Activated CD4-positive, alpha-beta T cell treated with anti-CD3 and anti-CD28 coated beads for 1 hour (primary cell): ENCODE data around the gene TPCN1.
A peak's percentile ranks its signal among the peaks of the same experiment; 100 is the strongest.

Experiments
- DNase-seq: peaks from one replicate; pipeline ENCODE4 v3.0.0-alpha.2; 2020

Gene TPCN1

DNA sequence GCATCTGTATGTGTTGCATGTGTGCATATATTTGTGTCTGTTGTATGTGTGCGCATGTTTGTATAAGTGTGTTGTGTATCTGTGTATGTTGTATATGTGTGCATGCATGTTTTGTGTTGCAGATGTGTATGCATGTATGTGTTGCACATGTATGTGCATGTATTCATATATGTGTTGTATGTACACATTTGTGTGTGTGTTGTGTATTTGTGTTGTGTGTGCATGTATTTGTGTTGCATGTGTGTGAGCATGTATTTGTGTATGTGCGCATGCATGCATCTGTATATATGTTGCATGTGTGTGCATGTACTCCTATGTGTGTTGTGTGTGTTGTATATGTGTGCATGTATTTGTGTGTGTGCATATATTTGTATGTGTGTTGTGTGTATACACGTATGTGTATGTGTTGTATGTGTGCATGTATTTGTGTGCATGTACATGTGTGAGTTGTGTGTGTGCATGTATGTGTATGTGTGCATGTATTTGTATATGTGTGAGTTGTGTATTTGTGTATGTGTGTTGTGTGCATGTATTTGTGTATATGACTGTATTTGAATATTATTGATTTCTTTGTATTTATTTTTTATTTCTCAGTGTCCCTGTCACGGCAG is 96.9 kb downstream of the TPCN1 start:
- DNase-seq, result no peak

DNA sequence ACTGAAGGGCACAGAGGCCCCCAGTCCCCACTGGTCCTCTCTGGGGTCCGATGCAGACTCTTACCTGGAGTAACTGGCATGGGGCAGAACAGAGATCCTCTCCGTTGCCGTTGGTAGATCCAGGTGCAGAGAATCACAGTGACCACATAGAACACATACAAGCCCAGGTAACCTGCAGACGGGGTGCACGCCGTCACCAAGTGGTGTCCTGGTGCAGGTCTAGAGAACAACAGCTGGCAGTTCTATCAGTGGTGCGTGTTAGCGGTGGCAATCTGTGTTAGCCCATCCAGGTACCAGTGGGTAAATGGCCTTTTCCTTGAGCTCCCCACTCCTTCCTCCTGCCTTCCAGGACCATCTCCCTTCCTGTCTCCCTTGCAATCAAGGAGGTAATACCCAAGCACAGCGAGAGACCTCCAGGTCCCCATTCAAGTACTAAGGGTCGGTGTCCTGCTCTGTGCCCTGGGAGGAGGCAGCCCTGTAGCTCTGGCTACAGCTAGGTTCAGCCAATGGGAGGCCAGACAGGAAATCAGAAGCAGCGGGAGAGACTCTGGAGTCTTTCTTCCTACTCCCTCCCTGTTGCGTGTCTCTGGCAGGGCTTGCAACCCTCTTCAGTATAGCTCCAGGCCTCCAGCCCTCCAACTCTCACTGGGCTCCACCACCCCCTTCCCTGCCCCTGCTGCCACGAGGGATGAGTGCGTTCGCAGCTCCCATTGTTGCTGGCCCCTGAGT is 97.8 kb downstream of the TPCN1 start:
- no peak for DNase-seq

DNA sequence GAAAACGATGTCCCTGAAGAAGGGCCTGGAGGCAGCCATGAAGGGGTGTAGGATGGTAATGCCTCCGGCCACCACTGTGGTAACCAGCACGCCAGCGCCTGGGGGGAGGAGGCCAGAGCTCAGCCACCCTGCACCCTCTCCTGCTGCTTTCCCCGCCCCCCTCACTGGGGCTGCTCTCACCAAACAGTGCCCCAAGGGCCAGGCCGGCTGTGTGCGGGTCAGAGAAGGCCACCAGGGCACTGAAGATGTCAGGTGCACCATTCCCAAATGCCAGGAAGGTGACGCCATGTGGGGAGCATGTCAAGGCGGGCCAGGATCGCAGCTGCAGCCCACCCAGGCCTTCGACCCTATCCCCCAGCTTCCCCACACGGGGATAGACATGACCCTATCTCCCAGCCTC is 99.1 kb downstream of the TPCN1 start:
- DNase-seq, result no peak

DNA sequence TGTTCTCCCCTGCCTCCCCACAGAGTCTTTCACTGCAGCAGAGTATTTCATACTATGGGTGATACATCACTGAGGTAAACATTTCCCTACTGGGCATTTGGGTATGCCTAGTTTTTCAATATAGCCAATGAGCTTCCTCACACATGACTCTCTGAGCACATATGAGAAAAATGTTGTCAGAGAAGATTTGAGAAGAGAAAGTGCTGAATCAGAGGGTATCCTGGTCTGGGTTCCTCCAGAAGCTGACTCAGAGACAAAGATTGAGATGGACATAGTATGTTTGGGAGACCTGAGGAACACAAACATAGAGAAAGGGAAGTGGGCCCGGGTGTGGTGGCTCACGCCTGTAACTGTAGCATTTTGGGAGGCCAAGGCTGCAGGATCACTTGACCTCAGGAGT is 101.1 kb downstream of the TPCN1 start:
- no peak for DNase-seq

DNA sequence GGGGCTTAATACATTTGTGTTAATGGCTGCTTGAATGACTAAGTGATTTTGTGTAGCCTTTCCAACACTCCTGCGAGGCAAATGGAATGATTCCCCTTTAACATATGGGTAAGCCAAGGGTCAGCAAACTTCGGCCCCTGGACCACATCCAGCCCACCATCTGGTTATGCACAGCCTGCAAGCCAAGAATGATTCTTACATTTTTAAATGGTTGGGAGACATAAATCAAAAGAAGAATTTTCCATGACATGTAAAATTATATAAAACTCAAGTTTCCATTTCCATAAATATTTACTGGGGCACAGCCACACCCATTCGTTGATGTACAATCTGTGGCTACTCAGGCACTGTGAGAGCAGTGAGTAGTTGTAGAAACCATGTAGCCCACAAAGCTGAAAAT is 104.7 kb downstream of the TPCN1 start:
- DNase-seq, result no peak

DNA sequence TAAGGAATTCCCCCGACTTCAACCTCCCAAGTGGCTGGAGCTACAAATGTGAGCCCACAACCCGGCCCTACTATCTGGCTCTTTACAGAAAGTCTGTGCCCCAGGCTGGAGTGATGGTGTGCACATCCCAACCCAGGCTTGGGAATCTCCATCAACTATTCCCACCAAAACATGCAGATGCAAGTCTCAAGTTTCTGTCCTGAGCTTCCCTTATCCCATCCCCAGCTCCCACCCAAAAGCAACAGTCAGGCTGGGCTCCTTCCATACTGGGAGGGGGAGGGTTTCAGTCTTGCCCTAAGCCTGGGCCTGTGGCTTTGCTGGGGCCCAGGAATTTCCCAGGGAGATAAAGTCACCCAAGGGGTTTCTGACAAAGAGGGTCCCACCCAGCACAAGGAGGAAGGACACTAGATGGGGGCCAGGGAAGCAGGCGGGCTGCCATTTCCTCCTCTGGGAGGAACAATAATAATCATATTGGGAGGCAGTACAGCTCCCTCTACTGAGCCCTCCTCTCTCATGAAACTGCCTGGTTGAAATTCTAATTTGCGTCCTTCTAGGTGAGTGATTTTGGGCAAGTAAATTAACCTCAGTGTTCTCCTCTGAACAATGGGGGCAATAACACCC is 105.6 kb downstream of the TPCN1 start:
- no peak for DNase-seq

DNA sequence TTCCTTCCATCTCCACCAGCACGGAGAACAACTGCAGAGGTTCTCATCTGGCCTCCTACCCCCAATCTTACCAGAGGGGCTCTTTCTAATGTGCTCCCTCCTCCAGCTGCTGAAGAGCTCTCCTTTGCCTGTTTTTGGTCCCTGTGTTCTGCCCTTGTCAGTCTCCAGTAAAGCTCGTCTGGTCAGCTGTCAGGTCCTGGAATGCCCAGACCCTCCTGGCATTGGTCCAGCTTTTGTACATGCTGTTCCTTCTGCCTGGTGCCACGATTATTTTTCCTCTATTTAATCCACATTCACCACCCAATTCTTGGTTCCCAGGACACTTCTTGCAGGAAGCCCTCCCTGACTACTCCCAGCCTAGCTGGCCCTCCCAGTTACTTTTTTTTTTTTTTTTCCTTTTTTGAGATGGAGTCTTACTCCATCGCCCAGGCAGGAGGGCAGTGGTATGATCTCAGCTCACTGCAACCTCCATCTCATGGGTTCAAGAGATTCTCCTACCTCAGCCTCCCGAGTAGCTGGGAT is 107.2 kb downstream of the TPCN1 start:
- no peak for DNase-seq

DNA sequence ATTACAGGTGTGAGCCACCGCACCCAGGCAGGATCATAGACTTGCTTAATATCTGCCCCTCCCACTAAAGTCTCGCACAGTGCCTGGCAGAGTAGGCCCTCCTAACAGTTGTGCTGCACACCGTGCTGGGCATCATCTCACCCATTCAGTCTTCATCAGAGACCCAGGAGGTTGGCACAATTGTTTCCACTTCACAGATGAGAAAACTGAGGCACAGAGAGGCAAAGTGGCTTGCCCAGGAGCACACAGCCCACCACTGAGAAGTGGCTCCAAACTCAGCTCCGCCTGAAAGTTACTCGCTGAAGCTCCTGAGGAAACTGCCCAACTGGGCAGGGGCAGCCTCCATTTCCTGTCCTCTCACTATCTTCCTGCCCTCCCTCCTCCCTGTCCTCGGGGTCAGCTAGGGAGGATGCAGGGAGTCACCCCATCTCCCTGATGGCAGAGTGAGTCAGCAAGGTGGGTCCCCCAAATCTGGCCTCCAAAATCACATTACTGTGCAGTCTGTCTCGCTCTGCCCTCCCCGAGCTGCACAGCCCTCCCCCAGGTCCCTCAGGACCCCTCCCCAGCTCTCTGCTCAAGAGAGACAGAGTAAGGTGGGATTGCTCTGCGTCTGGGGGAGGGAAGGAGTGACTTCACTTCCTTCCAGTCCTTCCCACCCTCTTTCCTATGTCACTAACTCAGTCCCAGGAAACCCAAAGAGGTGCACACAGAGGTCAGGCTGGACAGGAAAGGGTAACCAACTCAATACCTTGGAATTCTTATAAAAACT is 107.9 kb downstream of the TPCN1 start:
- DNase-seq, result no peak

DNA sequence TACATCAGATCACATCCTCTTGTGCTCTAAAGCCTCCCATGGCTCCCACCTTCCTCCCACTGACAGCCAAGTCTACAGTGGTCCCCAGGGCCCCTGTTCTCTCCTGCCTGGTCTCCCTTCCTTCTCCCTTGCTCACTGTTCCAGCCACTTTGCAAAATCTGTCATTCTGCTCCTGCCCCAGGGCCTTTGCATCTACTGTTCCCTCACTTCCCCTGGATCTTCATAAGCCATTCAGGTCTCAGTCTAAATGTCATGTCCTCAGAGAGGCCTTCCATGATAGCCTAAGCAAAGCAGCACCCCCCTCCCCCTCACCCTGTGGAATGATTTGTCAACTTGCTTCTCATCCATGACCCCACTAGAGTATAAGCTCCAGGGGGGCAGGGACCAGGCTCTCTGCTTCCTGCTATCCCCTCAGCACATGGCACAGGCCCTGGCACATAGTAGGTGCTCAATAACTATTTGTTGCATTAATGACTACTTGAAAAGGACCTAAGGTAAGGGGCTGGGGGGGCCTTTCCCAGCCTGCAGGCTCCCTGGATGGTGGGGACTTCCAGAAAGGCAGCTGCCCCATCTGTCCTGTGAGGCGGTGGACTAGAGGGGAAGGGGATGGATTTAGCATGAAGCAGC is 108.6 kb downstream of the TPCN1 start:
- no peak for DNase-seq

DNA sequence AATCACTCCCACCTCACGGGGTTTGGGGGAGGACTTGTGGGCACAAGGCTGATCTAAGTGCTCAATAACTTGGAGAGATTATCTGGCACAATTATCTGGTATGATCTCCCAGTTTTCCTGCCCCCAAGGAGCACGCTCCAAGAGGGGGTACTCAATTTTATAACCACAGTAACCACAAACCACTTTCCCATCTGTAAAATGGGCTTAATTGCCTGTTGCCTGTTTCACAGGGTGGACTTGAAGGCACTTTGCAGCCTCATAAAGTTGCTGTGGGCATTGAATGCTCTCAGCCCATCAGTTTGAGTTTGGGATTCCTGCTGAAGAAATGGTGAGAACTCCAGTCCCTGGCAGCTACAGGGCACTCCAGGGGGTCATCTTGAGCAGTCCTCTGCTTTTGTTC is 109.2 kb downstream of the TPCN1 start:
- no peak for DNase-seq

DNA sequence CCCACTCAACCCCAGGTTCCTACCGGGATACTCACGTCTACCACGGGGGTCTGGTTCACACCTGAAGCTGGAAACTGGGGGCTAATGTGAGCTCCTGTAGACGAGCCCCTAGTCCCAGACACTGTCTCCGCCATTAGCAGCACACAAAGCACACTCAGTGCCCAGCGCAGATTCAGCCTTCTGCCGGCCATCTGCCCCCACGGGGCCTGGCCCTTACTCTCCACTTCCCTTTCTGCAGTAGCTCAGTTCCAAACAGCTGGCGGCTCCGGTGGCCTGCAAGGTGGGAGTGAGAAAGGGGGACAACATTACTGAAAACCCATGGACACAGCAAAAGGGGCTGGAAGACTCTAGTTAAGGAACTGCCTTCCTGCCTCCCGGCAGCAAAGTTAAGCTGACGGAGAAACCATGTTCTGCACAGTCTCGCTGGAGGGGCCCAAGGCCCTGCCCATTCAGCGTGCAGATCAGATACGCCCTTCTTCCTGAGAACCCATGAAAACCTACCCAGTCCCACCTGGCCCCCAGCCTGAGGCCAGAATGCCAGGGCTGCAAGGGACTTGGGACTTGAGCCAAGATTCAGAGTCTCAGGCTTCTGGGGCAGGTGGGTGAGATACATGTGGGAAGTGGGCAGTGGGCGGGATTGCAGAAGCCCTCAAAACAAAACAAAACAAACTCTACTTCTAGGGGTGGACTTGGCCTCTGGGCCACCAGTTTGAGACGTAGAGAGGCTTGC is 111.6 kb downstream of the TPCN1 start:
- DNase-seq, result no peak

DNA sequence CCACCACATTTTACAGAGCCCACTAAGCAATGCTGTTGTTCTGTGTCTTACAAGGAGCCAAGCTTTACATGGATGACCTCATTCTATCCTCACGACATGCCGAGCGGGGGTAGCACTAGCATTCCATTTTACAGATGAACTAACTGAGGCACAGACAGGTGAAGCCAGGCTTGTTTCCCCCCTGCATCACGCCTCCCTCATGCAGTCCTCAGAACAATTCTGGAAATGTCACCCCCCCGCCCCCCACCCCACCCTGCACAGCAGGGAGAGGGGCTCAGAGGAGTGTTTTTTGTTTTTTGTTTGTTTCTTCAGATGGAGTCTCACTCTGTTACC is 112.1 kb downstream of the TPCN1 start:
- no peak for DNase-seq

DNA sequence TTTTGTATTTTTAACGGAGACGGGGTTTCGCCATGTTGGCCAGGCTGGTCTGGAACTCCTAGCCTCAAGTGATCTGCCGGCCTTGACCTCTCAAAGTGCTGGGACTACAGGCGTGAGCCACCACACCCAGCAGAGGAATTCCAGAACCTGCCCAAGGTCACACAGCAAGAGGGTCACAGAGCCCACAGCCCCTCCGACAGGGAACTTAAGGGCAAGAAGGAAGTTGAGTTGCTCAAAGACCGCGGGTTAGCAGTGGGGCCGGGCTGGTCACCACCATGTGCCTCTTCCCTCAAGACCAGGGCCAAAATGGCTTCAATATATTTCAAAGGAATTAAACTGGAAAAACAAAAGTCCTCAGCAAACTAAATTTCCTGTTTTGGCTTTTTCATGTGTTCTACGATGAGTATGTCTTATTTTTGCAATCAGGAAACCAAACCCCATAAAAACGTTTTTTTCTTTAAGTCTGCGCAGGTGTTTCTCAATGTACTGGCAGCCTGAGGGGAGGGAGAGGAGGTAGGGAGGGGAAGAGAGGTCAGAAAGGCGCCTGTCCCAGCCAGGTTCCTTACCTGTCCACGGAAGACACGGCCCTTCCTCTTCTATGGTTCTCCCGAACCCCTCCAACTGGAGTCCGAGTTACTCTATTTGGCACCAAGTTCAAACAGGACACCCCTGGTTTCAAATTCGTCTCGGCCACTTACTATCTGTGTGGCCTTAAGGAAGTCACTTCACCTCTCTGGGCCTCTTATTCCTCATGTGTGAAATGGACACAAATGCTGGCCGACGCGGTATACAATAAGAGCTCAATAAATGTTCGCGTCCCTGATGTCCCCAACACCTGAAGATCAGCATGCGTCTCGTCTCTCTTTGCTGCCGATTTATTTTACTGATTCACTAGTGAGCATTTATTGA is 112.9 kb downstream of the TPCN1 start:
- no peak for DNase-seq

DNA sequence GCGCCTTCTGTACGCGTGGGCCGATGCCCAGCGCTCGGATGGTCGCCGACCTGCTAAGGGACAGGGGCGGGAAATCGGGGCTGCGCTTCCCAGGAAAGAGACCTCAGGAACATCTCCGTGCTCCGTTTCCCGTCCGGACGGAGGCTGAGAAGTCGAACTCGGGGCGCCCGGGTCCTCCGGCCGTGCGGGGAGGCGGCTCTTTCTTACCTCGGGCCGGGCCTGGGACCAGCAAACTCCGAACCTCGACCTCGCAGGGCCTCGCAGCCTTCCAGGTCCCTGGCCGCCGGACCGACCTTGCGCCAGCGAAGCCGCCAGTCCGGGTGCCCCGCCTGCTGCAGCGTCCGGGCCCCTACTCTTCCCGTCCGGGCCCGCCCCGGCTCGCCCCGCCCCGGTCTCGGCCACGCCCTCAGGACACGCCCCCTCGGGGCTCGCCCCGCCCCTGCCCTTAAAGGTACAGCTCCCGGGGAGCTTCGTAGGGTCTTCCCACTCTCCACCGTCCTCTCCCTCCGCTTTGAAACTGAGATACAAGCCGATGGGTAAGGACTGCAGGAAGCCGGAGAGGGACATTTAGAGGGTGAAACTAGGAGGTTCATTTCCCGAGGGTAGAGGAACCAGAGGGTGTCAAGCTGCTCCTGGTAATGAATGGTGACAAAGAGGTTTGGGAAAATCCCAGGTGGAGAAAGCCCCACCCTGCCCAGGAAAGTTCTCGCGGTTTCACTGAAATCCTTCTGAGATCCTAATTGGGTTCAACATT is 113.7 kb downstream of the TPCN1 start, which contains the start of gene SLC8B1:
Gene SLC8B1, minus strand, starts transcription at position 324 of the 754 bp plus-strand sequence. CDS start 2,231 bp downstream, outside the sequence.
- peak; percentile 83 for DNase-seq

DNA sequence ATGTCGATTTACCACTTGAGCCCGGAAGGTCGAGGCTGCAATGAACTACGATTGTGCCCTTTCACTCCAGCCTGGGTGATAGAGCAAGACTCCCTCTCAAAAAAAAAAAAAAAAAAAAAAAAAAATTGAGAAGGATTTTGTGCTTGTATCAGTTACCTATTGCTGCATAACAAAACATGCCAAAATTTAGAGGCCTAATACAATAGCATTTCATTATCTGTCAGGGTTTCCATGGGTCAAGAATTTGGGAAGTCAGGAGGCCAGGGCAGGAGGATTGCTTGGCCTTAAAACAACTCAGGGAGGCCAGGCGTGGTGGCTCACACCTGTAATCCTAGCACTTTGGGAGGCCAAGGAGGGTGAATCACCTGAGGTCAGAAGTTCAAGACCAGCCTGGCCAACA is 118.3 kb downstream of the TPCN1 start:
- DNase-seq, result no peak

DNA sequence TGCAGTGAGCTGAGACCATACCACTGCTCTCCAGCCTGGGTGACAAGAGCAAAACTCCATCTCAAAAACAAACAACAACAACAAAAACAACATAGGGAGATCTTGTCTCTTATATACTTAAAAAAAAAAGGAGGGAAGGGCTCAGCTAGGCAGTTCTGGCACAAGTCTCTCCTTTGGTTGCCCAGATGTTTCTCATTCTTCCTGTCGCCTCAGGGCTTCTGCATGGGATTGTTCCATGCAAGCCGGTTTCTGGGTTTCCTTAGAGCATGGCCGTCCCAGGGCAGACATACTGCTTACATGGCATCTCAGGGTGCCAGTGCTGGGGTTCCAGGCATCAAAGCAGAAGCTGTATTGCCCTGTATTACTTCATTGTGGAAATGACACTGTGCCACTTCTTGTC is 118.8 kb downstream of the TPCN1 start:
- no peak for DNase-seq

DNA sequence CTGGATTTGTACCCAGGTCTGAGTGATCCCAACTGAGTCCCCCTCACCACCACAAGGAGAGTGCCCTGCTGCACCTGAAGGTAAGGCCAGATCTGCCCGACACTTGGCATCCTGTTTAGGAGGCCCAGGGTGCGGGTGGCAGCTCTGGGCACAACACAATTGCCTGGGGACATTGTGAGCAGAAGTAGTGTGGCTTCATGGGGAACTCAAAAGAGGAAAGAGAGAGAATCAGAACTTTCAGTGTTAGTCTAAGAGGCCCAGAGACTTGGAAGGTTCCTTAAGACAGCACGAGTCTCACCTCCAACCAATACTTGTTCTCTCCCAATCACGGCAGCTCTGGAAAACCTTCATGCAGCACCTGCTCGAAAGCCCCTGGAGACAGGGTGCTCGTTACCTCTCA is 120.3 kb downstream of the TPCN1 start:
- DNase-seq, result no peak

DNA sequence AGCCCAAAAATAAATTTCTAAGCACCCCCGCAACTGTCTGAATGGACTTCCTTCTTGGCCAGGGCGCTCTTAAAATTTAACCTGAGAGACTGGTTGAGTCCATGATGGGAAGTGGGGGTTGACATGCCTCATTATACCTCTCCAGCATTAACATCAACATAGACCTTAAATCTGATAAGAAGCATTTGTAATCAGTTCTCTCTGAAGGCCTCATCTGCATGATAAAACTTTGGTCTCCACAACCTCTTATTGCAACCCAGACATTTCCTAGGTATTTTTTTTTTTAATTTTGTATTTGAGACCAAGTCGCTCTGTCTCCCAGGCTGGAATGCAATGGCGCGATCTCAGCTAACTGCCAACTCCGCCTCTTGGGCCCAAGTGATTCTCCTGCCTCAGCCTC is 124.1 kb downstream of the TPCN1 start:
- DNase-seq, result no peak

DNA sequence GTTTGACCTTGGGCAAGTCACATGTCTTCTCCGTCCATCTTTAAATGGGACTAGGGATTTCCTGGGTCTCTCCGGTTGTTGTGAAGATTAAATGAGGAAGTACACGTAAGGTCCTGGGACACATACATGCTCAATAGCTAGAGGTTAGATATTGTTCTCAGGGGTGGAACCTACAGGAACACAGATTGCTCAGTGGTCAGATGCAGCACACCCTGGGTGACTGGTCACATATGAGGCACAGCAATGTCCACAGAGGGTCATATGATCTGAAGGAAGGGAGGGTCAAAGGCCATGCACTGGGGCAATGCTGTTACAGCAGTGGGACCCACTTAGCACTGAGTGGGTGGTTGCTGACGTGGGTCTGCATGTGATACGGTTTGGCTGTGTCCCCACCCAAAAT is 125.1 kb downstream of the TPCN1 start:
- DNase-seq, result no peak

DNA sequence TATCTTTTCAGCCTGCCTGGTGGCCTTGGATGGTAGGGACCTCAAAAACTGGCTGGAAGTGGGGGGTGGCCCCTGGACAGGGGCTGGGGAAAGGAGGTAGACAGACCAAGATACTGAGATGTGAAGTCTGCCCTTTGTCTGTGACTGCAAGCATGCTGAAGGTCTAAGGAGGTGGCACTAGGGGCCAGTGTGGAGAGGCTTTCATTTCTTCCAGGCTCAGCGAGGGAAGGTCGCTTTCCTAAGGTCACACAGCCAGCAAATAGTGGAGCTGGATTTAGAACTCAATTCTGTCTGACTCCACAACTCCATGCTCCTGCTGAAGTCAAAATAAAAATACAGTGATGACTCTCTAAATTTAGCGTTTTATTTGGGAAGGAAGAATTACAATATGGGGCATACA is 125.8 kb downstream of the TPCN1 start:
- DNase-seq, result no peak
